ENCODE results near the gene FOSL1.

DNA sequence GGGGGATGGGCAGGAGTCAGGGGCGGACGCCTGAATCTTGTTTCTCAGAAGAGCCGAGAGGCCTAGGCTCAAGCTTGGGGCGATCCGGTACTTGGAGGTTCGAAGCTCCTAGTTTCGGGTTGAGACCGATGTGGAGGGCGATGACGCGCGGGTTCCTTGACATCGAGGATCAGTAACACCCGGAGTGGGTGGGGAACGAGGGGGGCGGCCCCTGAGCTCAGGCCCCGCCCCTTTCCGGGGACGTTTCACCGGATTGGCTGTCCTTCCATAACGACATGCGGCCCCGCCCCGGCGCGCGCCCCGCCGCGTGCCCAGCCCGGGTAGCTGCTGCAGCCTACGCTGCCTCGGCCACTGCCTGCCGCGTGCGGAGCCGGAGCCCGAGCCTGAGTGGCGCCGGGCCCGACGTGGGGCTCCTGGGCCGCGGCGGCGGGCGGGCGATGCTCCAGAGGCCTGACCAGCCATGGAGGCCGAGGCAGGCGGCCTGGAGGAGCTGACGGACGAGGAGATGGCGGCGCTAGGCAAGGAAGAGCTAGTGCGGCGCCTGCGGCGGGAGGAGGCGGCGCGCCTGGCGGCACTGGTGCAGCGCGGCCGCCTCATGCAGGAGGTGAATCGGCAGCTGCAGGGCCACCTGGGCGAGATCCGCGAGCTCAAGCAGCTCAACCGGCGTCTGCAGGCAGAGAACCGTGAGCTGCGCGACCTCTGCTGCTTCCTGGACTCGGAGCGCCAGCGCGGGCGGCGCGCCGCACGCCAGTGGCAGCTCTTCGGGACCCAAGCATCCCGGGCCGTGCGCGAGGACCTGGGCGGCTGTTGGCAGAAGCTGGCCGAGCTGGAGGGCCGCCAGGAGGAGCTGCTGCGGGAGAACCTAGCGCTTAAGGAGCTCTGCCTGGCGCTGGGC is 9.6 kb downstream of the FOSL1 start, which contains the start of gene CCDC85B:
- TF ChIP-seq POLR2A (IDR thresholded peaks at IDR 0.05): peak; percentile 98
- TF ChIP-seq, protein P1, sequence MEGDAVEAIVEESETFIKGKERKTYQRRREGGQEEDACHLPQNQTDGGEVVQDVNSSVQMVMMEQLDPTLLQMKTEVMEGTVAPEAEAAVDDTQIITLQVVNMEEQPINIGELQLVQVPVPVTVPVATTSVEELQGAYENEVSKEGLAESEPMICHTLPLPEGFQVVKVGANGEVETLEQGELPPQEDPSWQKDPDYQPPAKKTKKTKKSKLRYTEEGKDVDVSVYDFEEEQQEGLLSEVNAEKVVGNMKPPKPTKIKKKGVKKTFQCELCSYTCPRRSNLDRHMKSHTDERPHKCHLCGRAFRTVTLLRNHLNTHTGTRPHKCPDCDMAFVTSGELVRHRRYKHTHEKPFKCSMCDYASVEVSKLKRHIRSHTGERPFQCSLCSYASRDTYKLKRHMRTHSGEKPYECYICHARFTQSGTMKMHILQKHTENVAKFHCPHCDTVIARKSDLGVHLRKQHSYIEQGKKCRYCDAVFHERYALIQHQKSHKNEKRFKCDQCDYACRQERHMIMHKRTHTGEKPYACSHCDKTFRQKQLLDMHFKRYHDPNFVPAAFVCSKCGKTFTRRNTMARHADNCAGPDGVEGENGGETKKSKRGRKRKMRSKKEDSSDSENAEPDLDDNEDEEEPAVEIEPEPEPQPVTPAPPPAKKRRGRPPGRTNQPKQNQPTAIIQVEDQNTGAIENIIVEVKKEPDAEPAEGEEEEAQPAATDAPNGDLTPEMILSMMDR (IDR thresholded peaks at IDR 0.05): peak in 2 of 4 donors; percentile 10 to 22
